ENCODE data around the gene IKZF2. TPM values are rescaled to one million over a fixed set of nuclear protein-coding genes. Genes with fewer than 3 reads are reported as not detected.

Gene IKZF2
- total RNA-seq, 1 donor from 2014 or later, result 4.0 TPM

DNA sequence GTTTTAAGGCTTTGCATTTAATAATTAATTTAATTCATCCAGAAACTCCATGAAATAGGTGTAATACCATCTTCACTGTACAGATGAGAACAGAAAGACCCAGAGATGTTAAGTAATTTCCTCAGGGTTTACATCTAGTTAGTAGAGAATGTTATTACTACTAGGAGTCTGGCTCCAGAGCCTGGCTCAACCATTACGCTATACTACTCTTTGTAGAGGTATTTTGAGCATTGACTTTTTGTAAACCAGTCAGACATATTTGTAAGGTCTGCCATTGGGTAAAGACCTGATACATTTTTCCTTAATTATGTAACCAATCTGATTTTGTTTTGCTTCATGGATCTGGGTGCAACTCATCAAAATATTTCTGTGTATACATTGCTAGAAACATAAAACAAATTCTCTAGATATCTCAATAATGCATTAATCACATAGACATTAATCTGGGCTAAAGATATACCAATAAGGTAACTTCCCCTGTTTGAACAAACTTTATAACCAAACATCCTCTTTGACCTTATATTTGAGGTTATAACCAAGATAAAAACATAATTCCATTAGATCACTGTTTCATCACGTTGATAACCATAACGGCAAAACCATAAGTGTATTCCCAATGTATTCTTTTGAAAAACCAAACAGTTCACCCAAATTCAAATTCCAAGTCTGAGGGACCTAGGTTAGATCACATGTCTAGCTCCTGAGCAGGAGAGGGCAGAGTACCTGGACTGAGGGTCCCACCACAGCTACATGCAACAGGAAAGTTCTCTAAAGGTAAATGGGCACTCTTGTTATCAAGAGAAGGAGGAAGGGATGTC, 135.0 kb downstream of the IKZF2 start:
- Mint-ChIP-seq H3K9me3 (ENCODE audit: unreplicated experiment) (no peaks in the 10 kb centered on the region), H3K36me3 (ENCODE audit: low read depth, unreplicated experiment) (no peaks in the 10 kb centered on the region), H3K4me3 (ENCODE audit: unreplicated experiment) (no peak overlapping the region), H3K27ac (ENCODE audit: unreplicated experiment) (no peak overlapping the region), H3K4me1 (ENCODE audit: unreplicated experiment) (no peaks in the 10 kb centered on the region), H3K27me3 (ENCODE audit: unreplicated experiment) (peaks cover 2% of the 10 kb centered on the region)
- TF ChIP-seq, protein P1, sequence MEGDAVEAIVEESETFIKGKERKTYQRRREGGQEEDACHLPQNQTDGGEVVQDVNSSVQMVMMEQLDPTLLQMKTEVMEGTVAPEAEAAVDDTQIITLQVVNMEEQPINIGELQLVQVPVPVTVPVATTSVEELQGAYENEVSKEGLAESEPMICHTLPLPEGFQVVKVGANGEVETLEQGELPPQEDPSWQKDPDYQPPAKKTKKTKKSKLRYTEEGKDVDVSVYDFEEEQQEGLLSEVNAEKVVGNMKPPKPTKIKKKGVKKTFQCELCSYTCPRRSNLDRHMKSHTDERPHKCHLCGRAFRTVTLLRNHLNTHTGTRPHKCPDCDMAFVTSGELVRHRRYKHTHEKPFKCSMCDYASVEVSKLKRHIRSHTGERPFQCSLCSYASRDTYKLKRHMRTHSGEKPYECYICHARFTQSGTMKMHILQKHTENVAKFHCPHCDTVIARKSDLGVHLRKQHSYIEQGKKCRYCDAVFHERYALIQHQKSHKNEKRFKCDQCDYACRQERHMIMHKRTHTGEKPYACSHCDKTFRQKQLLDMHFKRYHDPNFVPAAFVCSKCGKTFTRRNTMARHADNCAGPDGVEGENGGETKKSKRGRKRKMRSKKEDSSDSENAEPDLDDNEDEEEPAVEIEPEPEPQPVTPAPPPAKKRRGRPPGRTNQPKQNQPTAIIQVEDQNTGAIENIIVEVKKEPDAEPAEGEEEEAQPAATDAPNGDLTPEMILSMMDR (IDR thresholded peaks at IDR 0.05; ENCODE audit: unreplicated experiment), result no peak
- no peak for DNase-seq (ENCODE audit: low spot score)

- Mint-ChIP-seq H3K9me3 (ENCODE audit: unreplicated experiment) (no peaks in the 10 kb centered on the region), H3K36me3 (ENCODE audit: low read depth, unreplicated experiment) (no peaks in the 10 kb centered on the region), H3K27me3 (ENCODE audit: unreplicated experiment) (peaks cover 2% of the 10 kb centered on the region), H3K4me3 (ENCODE audit: unreplicated experiment) (no peak overlapping the region), H3K27ac (ENCODE audit: unreplicated experiment) (no peak overlapping the region), H3K4me1 (ENCODE audit: unreplicated experiment) (no peaks in the 10 kb centered on the region)
- DNase-seq (ENCODE audit: low spot score), result no peak
- TF ChIP-seq, protein P1 (IDR thresholded peaks at IDR 0.05; ENCODE audit: unreplicated experiment), result no peak
Observed at GRCh38 chr2:213015387-213016165, 135.8 kb downstream of the IKZF2 start.

GRCh38 chr2:213013979-213014378, 137.4 kb downstream of the IKZF2 start:
- no peak overlapping the region for H3K4me3 Mint-ChIP-seq (ENCODE audit: unreplicated experiment)

DNA sequence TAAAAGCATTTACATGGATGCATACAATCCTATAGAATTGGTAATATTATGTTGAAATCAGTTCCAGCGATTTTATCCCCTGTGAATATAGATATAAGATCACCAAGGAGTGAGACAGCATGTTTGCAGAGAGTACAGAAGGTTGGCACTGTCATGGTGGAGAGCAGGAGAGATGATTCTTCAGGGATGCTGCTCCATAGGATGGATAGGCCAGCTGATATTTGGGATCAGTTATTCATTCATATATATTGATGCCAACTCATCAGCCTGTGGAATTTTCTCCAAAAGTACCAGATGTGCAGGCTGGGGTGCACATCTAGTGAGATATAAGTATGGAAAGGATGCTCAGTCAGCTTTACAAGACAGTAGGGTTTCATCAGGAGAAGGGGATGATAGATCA, 139.9 kb downstream of the IKZF2 start:
- Mint-ChIP-seq H3K27me3 (ENCODE audit: unreplicated experiment) (no peaks in the 10 kb centered on the region), H3K27ac (ENCODE audit: unreplicated experiment) (no peak overlapping the region), H3K36me3 (ENCODE audit: low read depth, unreplicated experiment) (no peaks in the 10 kb centered on the region), H3K4me3 (ENCODE audit: unreplicated experiment) (no peak overlapping the region), H3K9me3 (ENCODE audit: unreplicated experiment) (no peaks in the 10 kb centered on the region), H3K4me1 (ENCODE audit: unreplicated experiment) (no peaks in the 10 kb centered on the region)
- DNase-seq (ENCODE audit: low spot score), result no peak
- TF ChIP-seq, protein P1 (IDR thresholded peaks at IDR 0.05; ENCODE audit: unreplicated experiment), result no peak

More at GRCh38 chr2:213013979-213014378, 137.4 kb downstream of the IKZF2 start:
- Mint-ChIP-seq H3K27me3 (ENCODE audit: unreplicated experiment) (peaks cover 2% of the 10 kb centered on the region), H3K9me3 (ENCODE audit: unreplicated experiment) (no peaks in the 10 kb centered on the region), H3K27ac (ENCODE audit: unreplicated experiment) (no peak overlapping the region), H3K36me3 (ENCODE audit: low read depth, unreplicated experiment) (no peaks in the 10 kb centered on the region), H3K4me1 (ENCODE audit: unreplicated experiment) (no peaks in the 10 kb centered on the region)
- DNase-seq (ENCODE audit: low spot score), result no peak
- TF ChIP-seq, protein P1 (IDR thresholded peaks at IDR 0.05; ENCODE audit: unreplicated experiment), result no peak
